Fibroblast of villous mesenchyme (primary cell): ENCODE data around the gene TST. TPM values are rescaled to one million over a fixed set of nuclear protein-coding genes. Genes with fewer than 3 reads are reported as not detected.

Experiments used
- DNase-seq: peaks from one replicate; pipeline ENCODE4 v3.0.0-alpha.2; 2010; ENCODE audit warnings: low read depth
- H3K4me3 ChIP-seq: 2 replicates; pipeline ENCODE4 v1.5.1; 2011; ENCODE audit warnings: low read depth, mild to moderate bottlenecking, low read length
- total RNA-seq: library from RNA; depleted of rRNA; stranded (reverse); fragments of >200 nt; gene quantifications from 2 replicates; pipeline ENCODE4 v1.2.3, GENCODE V29; 2012
- TF ChIP-seq, protein P1 (sequence below): IDR thresholded peaks from 2 replicates; pipeline ENCODE4 v1.5.1; 2012; ENCODE audit warnings: low read depth, mild to moderate bottlenecking, low read length; ENCODE audit not compliant: insufficient read depth

TST gene
- total RNA-seq, 1 donor: 54.4 TPM

GRCh38 chr22:37063431-37064420 lies 44.5 kb upstream of the TST start:
- DNase-seq: no peak
- H3K4me3 ChIP-seq: no peak overlapping the region
- TF ChIP-seq, protein P1, sequence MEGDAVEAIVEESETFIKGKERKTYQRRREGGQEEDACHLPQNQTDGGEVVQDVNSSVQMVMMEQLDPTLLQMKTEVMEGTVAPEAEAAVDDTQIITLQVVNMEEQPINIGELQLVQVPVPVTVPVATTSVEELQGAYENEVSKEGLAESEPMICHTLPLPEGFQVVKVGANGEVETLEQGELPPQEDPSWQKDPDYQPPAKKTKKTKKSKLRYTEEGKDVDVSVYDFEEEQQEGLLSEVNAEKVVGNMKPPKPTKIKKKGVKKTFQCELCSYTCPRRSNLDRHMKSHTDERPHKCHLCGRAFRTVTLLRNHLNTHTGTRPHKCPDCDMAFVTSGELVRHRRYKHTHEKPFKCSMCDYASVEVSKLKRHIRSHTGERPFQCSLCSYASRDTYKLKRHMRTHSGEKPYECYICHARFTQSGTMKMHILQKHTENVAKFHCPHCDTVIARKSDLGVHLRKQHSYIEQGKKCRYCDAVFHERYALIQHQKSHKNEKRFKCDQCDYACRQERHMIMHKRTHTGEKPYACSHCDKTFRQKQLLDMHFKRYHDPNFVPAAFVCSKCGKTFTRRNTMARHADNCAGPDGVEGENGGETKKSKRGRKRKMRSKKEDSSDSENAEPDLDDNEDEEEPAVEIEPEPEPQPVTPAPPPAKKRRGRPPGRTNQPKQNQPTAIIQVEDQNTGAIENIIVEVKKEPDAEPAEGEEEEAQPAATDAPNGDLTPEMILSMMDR: no peak

GRCh38 chr22:37062702-37063381 lies 43.6 kb upstream of the TST start:
- TF ChIP-seq, protein P1: no peak
- no peak overlapping the region for H3K4me3 ChIP-seq
- no peak for DNase-seq

- TF ChIP-seq, protein P1: no peak
- no peak for DNase-seq
- no peak overlapping the region for H3K4me3 ChIP-seq
Measured at GRCh38 chr22:37062376-37062675, 43.1 kb upstream of the TST start.

DNA sequence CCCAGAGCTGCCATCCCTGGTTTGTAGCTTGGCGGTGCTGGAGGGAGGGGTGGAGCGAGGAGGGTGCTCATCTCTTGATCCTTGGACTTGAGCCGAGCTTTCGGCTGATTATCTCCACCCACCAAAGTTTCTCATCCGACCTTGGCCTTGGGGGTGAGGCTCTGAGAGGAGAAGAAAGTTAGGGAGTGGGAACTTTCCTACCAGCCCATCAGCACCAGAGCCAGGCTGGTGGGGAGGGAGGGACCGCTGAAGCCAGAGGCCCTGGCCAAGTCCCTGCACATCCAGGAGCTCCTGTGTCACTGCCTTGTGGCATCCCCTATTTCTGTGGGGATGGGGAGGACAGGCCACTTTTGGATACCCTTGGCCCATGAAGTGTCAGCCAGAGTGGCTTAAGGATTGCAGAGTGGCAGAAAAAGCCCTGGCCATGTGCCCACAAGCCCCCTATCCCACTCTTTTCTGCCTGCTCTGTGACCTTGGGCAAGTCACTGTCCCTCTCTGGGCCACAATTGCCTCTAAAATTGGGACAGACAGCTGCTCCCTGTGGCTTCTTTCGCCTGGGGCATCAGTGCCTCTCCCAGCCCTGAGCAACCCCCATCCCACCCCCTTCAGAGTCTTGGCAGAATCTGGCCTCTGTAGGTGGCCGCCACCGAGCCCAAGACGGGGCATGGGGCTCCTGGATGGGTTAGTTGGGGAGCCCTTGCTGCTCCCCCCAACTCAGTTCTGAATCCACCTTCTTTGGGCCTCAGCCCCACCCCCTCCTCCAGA lies 42.5 kb upstream of the TST start:
- TF ChIP-seq, protein P1: no peak
- no peak for DNase-seq
- no peak overlapping the region for H3K4me3 ChIP-seq

GRCh38 chr22:37060801-37061610 lies 41.8 kb upstream of the TST start:
- H3K4me3 ChIP-seq: no peak overlapping the region
- no peak for DNase-seq
- TF ChIP-seq, protein P1: no peak

DNA sequence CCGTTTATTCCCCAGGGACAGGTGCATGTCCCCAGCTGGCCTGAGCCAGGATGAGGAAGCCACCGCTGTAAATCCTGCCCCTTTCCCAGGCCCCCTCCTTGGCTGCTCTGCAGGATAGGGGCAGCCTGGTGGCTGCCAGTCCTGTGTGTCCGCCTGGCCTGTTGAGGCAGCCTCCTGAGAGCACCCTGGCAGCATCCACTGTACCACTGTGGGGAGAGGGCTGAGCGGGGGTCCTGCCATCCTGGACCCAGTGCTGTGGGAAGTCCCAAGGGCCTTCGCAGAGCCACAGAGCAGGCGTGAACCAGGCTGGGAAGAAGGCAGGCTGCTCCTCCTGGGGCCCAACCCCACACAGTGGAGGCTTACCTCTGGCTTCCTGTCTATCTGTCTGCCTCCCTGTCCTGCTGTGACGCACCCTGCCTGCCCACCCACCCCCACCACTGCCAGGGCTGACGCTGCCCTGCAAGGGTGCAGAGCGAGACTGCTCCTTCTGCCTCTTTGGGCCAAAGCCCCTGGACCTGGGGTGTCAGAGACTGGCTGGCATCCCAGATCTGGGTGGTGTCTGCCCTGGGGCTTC lies 40.7 kb upstream of the TST start:
- DNase-seq: no peak
- TF ChIP-seq, protein P1: no peak

More for the DNA sequence above, 40.7 kb upstream of the TST start:
- no peak overlapping the region for H3K4me3 ChIP-seq
